HuH-7 (cell line): ENCODE measurements around the gene TOM1L2.
"Not testable (repeated sequence)": the region's sequence is repeated elsewhere in the genome, so short reads cannot be mapped to it uniquely, and the experiment has no call there.

Source experiments
- DNase-seq: peaks from one replicate; pipeline ENCODE4 v3.0.0; 2011; ENCODE audit warnings: low spot score

Gene TOM1L2

GRCh38 chr17:17924131-17924856 is 47.9 kb downstream of the TOM1L2 start:
- DNase-seq = no peak

GRCh38 chr17:17922070-17922614 is 50.1 kb downstream of the TOM1L2 start:
- no peak for DNase-seq

GRCh38 chr17:17921192-17922069 is 50.8 kb downstream of the TOM1L2 start:
- no peak for DNase-seq

GRCh38 chr17:17919169-17920107 is 52.8 kb downstream of the TOM1L2 start:
- peak; percentile 94 for DNase-seq

GRCh38 chr17:17917394-17917793 is 54.8 kb downstream of the TOM1L2 start:
- DNase-seq = no peak

GRCh38 chr17:17915183-17915582 is 57.0 kb downstream of the TOM1L2 start:
- DNase-seq = no peak

GRCh38 chr17:17913695-17914332 is 58.4 kb downstream of the TOM1L2 start:
- peak; percentile 49 for DNase-seq

- DNase-seq = not testable (repeated sequence)
These were observed 59.9 kb downstream of the TOM1L2 start for GRCh38 chr17:17912336-17912735.

GRCh38 chr17:17911001-17911613 is 61.1 kb downstream of the TOM1L2 start:
- DNase-seq = no peak

- DNase-seq = no peak
These were observed 62.1 kb downstream of the TOM1L2 start for GRCh38 chr17:17910060-17910459.

GRCh38 chr17:17909078-17909477 is 63.1 kb downstream of the TOM1L2 start:
- no peak for DNase-seq

- no peak for DNase-seq
These were observed 64.7 kb downstream of the TOM1L2 start for GRCh38 chr17:17907469-17907868.

- DNase-seq = no peak
These were observed 65.6 kb downstream of the TOM1L2 start for GRCh38 chr17:17906418-17907215.

- no peak for DNase-seq
These were observed 67.2 kb downstream of the TOM1L2 start for GRCh38 chr17:17905036-17905320.

- DNase-seq = no peak
These were observed 67.8 kb downstream of the TOM1L2 start for GRCh38 chr17:17904166-17905035.

- no peak for DNase-seq
These were observed 69.3 kb downstream of the TOM1L2 start for GRCh38 chr17:17902877-17903276.

GRCh38 chr17:17902376-17902775 is 69.8 kb downstream of the TOM1L2 start:
- no peak for DNase-seq

GRCh38 chr17:17900615-17901520 is 71.3 kb downstream of the TOM1L2 start:
- no peak for DNase-seq
